GM04504 (cell line): ENCODE measurements around the gene SMIM43.
A peak's percentile ranks its signal among the peaks of the same experiment; 100 is the strongest.

Experiments used
- DNase-seq: peaks from one replicate; pipeline ENCODE4 v3.0.0-alpha.2; 2012; ENCODE audit warnings: low read depth

The SMIM43 gene

DNA sequence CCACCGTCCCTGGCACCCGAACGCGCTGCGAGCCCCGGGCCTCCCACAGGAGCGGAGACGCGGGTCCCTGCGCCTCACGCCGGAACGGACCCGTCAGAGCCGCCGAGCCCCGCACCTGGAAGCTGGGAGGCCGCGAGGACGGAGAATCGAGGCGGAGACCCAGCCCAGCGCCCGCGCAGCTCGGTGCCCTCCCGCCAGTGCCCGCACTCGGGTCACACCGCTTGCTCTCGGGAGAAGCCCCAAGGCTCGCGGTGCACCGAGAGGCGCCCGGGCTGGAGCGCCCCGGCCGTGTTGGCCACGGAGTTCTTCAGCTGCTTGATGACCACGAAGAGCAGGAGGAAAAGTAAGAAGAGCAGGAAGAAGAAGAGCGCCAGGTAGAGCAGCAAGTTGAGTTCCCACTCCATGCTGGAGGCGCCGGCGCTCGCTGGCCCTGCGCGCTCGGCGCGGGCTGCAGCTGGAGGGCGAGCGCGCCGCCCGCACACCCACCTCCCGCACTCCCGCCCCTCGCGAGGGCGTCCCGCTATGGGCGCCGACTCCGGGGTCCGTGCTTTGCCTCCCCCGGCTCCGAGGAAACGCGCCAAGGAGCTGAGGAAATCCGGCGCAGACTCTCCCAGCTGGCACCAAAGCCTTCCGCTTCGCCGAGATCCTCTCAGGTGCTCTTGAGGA lies at the start of gene SMIM43:
TSS of gene SMIM43 (minus strand) at position 463 of the 666 bp plus-strand sequence. CDS start at position 404, 59 bp downstream.
- no peak for DNase-seq

DNA sequence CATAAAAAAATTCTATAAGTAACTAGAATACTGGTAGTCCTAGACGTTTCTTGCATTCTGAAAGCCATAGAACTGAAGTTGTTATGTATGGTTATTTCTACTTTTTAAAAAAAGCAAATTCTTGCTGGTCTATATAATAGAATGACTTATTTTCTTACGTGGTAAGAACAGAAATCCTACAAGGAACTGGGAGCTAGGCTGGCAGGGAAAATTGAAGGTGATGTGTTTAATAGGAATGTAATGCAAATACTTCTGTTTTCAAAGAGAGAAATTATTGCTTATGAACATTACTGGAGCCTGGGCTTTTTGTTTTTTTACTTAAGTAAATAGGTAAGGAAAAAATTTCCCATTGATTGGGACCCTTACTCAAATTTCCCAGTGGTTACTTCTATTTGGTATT lies 49.8 kb upstream of the SMIM43 start:
- no peak for DNase-seq

GRCh38 chr4:121811122-121811521 lies 46.2 kb upstream of the SMIM43 start:
- DNase-seq: no peak

GRCh38 chr4:121806411-121806810 lies 41.4 kb upstream of the SMIM43 start:
- DNase-seq: no peak

DNA sequence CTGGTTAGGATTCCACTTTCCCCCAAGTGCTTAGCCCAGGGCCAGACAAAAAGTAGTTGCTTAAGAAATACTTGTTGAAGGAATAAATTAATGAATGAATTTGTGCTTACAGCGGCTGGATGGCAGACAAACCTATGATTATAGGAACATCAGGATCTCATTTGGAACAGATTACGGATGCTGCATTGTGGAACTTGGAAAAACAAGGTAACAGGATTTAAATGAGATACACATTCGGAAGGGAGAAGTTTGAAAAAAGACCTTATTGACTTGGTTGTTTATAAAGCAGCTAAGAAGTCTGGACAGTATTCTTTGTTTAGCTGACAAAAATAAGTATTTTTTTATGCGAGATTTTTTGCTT lies 36.7 kb upstream of the SMIM43 start:
- no peak for DNase-seq

DNA sequence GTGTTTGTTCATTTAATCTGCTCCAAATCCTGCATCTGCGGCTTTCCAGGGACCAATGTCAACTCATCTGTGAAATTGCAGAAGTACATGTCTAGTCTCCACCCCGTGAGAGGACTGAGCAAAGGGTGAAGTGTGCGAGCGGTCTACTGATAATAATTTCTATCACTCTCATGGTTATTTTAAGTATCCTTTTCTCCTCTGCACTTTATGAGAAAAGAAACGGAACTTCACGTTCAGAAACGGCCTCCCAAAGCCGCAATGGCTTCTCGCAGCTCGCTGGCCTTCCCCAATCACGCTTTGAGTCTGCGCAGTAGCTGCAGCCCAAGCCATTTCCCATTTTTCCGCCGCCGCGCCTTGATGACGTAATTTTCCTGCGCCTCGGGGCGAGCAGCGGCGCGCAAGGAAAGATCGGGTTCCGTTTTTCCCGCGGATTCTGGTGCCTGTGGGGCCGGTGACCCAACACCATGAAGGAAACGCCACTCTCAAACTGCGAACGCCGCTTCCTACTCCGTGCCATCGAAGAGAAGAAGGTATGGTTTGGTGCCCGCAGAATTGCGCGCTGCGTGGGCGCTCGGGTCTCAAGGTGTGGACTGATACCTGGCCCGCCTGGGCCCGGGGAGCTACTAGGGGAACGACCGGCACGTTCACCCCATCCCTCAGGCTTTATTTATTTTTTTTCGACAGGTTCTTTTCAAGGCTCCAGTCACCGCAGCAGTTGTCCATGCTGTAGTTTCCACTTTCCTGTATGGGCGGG lies 36.2 kb upstream of the SMIM43 start, which contains the start of gene EXOSC9:
TSS of gene EXOSC9 (plus strand) at position 363 of the 754 bp plus-strand sequence. CDS start at position 465, 102 bp downstream.
- DNase-seq: peak; percentile 88

DNA sequence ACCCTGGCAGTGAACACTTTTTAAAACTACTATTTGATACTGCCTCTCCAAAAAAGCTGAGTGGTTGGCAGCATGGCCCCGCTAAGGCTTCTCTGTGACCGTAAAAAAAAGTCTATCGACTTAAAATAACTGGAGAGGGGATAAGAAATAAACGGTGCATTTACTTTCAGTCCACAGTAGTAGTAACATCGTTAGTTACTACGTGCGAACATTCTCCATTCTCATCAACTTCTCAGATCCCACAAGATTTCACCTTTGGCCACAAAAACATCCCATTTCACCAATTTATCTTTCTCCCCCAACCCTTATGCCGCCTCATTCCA lies 35.6 kb upstream of the SMIM43 start:
- no peak for DNase-seq

DNA sequence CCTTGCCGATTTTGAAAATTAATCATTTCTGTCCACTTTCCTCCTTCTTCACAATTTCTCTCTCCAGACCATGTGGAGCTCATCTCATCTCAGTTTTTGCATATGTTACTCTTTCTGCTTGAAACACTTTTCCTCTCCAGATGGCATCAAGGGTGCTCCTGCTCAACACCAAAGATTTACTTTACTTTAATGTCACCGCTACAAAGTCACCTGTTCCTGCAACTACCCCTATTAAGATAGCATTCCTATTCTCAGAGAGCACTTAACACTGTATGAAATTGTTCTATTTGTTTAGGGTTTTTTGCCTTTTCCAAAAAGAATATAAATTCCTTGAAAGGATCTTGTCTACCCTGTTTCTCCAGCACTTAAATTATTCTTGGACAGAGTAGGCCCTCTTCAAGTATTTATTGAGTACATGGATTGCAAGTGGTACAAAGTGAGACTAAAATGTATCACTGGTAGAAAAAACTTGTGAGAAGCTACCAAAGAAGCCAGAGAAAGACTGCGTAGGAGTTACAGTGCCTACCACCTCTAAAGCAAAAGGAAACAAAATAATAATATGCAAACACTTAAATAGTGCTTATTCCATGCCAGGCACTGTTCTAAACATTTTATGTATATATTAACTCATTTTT lies 35.0 kb upstream of the SMIM43 start:
- DNase-seq: no peak

- no peak for DNase-seq
Observed at GRCh38 chr4:121799208-121799823, 34.4 kb upstream of the SMIM43 start.

DNA sequence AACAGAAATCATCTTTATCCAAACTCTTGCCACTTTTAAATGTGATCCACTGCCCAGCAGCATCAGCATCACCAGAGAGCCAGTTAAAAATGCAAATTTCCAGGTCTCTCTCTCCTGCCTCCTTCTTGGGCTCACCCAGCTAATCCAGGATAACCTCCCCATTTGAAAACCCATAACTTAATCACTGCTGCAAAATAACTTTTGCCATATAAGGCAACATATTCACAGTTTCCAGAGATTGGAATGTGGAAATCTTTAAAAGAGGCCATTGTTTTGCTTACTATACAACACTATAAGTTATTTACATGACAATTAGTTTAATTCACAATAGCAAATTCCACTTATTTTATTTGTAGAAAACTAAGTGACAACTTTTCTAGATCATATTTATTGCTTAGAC lies 31.3 kb upstream of the SMIM43 start:
- DNase-seq: no peak

GRCh38 chr4:121794505-121795188 lies 29.7 kb upstream of the SMIM43 start:
- no peak for DNase-seq

GRCh38 chr4:121792966-121793365 lies 28.0 kb upstream of the SMIM43 start:
- DNase-seq: no peak

GRCh38 chr4:121791481-121791880 lies 26.5 kb upstream of the SMIM43 start:
- DNase-seq: peak; percentile 62

DNA sequence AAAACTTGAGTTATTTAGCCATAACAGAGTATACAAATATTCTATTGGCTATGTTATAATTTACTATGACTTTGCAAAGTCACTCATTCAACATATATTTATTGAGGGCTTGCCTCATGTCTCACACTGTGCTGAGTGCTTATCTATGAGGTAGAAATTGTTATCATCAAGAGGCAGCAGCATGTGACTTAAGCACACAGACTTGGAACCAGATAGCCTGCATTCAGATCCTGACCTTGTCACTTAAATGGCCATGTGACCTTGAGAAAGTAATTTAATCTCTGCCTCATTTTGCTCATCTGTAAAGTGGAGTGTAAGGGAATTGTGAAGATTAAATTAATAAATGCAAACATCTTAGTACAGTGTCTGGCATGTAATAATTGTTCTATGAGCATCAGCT lies 26.0 kb upstream of the SMIM43 start:
- no peak for DNase-seq

- DNase-seq: peak; percentile 65
Observed at GRCh38 chr4:121789960-121790829, 25.2 kb upstream of the SMIM43 start.

GRCh38 chr4:121789455-121789854 lies 24.5 kb upstream of the SMIM43 start:
- no peak for DNase-seq

DNA sequence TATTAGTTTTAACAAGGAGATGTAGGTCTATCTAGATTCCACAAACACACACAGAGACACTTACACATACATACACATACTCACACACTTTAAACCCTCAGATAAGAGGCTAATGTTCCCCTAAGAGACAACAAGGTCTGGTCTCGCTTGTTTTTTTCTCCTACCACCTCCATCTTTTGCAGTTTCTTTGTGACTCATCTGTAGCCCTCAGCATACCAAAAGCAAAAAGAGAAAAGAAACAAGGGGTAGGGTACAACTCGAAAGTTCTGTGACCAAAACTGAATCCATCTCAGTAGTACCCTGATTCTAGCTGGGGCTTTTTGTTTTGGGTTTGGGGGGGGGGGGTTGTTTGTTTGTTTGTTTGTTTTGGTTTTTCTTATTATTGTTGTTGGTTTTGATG lies 23.9 kb upstream of the SMIM43 start:
- DNase-seq: no peak

DNA sequence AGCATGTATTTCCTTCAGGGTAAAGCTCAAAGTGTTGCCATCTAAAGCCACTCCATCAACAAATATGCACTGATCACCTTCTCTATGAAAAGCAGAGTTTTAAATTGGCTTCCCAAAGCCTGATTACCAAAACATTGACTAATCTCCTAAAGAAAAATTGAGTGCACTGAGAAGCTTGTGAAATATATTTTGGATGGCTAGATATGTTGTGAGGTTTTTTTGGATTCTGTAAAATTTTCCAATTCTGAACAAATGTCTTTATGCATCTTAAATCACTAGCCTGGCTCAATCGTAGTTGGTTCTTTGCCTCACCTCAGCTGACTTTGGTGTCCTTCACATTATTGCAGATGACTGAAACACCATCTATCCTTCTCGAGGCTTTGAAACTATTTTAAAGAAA lies 21.3 kb upstream of the SMIM43 start:
- DNase-seq: no peak

GRCh38 chr4:121785479-121785878 lies 20.5 kb upstream of the SMIM43 start:
- DNase-seq: no peak

DNA sequence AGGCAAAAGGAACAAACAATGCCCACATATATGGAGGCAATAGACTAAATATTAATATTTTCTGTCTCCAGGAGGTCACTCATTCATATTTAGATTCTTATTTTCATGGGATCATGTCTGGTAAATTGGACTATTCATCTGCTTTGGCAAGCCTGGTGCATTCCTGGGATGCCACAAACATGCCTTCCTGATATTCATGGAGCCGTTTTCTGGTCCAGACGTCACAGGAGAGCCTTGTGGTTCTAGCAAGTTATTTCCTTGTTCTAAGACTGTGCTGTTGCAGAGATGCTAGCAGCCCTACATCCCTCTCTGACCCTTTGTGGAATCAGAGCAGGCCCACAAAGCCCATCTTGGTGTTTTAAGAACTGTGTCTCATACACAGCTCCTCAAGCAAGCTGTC lies 20.0 kb upstream of the SMIM43 start:
- DNase-seq: peak; percentile 87

GRCh38 chr4:121784401-121784800 lies 19.4 kb upstream of the SMIM43 start:
- DNase-seq: no peak
